Type B pancreatic cell (in vitro differentiated cells): ENCODE measurements around the gene TMEM108. TPM values are rescaled to one million over a fixed set of nuclear protein-coding genes. Genes with fewer than 3 reads are reported as not detected.

Source experiments
- DNase-seq: peaks from one replicate; pipeline ENCODE4 v3.0.0; 2021; ENCODE audit warnings: mixed read lengths; ENCODE audit not compliant: unreplicated experiment; ENCODE audit errors: extremely low spot score
- H3K27ac Mint-ChIP-seq: 2 replicates; pipeline ENCODE4 v1.8.0; 2021; ENCODE audit warnings: mild to moderate bottlenecking, mixed read lengths
- H3K27me3 Mint-ChIP-seq: 2 replicates; pipeline ENCODE4 v1.8.0; 2021; ENCODE audit warnings: mixed read lengths
- H3K36me3 Mint-ChIP-seq: 2 replicates; pipeline ENCODE4 v1.8.0; 2021; ENCODE audit warnings: mixed read lengths
- H3K4me1 Mint-ChIP-seq: one replicate; pipeline ENCODE4 v1.8.0; 2021; ENCODE audit warnings: mixed read lengths; ENCODE audit not compliant: unreplicated experiment
- H3K4me3 Mint-ChIP-seq: 2 replicates; pipeline ENCODE4 v1.8.0; 2021; ENCODE audit warnings: mild to moderate bottlenecking, mixed read lengths
- H3K9me3 Mint-ChIP-seq: 2 replicates; pipeline ENCODE4 v1.8.0; 2021; ENCODE audit warnings: mixed read lengths
- total RNA-seq: library from RNA; stranded (reverse); gene quantifications from 2 replicates; pipeline ENCODE4 v1.2.1, GENCODE V29; 2021; ENCODE audit warnings: low replicate concordance
- TF ChIP-seq, protein P1 (sequence below): fragments of 200-600 bp; sonication (generic); conservative IDR thresholded peaks from 2 replicates; pipeline ENCODE4 v1.5.0; 2021; ENCODE audit warnings: antibody characterized with exemption, mild to moderate bottlenecking

The TMEM108 gene
- total RNA-seq, 1 donor from 2014 or later, result 7.4 TPM

GRCh38 chr3:133058243-133058642 lies 20.1 kb downstream of the TMEM108 start:
- H3K27ac Mint-ChIP-seq, result no peak overlapping the region
- DNase-seq, result no peak

GRCh38 chr3:133058831-133059230 lies 20.6 kb downstream of the TMEM108 start:
- Mint-ChIP-seq H3K4me3 (no peak overlapping the region), H3K36me3 (no peaks in the 10 kb centered on the region), H3K27ac (no peak overlapping the region), H3K9me3 (no peaks in the 10 kb centered on the region), H3K4me1 (peaks cover 4% of the 10 kb centered on the region), H3K27me3 (no peaks in the 10 kb centered on the region)
- no peak for DNase-seq
- TF ChIP-seq, protein P1, sequence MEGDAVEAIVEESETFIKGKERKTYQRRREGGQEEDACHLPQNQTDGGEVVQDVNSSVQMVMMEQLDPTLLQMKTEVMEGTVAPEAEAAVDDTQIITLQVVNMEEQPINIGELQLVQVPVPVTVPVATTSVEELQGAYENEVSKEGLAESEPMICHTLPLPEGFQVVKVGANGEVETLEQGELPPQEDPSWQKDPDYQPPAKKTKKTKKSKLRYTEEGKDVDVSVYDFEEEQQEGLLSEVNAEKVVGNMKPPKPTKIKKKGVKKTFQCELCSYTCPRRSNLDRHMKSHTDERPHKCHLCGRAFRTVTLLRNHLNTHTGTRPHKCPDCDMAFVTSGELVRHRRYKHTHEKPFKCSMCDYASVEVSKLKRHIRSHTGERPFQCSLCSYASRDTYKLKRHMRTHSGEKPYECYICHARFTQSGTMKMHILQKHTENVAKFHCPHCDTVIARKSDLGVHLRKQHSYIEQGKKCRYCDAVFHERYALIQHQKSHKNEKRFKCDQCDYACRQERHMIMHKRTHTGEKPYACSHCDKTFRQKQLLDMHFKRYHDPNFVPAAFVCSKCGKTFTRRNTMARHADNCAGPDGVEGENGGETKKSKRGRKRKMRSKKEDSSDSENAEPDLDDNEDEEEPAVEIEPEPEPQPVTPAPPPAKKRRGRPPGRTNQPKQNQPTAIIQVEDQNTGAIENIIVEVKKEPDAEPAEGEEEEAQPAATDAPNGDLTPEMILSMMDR, result no peak

More at GRCh38 chr3:133058243-133058642, 20.1 kb downstream of the TMEM108 start:
- TF ChIP-seq, protein P1, result no peak
- Mint-ChIP-seq H3K9me3 (no peaks in the 10 kb centered on the region), H3K4me1 (peaks cover 4% of the 10 kb centered on the region), H3K27me3 (no peaks in the 10 kb centered on the region), H3K36me3 (no peaks in the 10 kb centered on the region), H3K4me3 (no peak overlapping the region)

- no peak overlapping the region for H3K4me3 Mint-ChIP-seq
- TF ChIP-seq, protein P1, result no peak
- H3K27me3 Mint-ChIP-seq, result no peaks in the 10 kb centered on the region
- no peaks in the 10 kb centered on the region for H3K4me1 Mint-ChIP-seq
- no peaks in the 10 kb centered on the region for H3K36me3 Mint-ChIP-seq
- no peak for DNase-seq
- H3K9me3 Mint-ChIP-seq, result no peaks in the 10 kb centered on the region
- no peak overlapping the region for H3K27ac Mint-ChIP-seq
These were observed 27.2 kb downstream of the TMEM108 start for GRCh38 chr3:133065193-133065961.

DNA sequence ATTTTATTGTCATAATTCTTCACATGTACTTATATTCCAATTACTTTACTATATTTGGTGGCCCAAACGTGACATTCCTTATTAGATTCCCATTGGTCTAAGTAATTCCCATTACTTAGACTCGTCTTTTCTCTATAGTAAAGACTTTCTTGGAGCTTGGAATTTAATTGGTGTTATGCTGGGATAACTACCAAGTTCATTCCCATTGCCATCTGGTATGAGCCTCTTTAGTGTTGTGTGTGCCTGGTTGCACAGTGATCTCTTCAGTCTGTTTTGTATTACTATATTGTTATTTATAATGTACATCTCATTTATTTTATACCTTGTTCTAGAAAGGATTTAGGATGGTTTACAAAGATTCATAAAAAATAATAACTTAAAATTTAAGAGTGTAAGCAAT lies 27.8 kb downstream of the TMEM108 start:
- no peak overlapping the region for H3K27ac Mint-ChIP-seq

GRCh38 chr3:133069556-133070286 lies 31.5 kb downstream of the TMEM108 start:
- Mint-ChIP-seq H3K36me3 (no peaks in the 10 kb centered on the region), H3K27me3 (no peaks in the 10 kb centered on the region), H3K4me1 (no peaks in the 10 kb centered on the region), H3K27ac (no peak overlapping the region), H3K4me3 (no peak overlapping the region), H3K9me3 (no peaks in the 10 kb centered on the region)
- no peak for DNase-seq
- TF ChIP-seq, protein P1, result no peak

More for the DNA sequence above, 27.8 kb downstream of the TMEM108 start:
- H3K9me3 Mint-ChIP-seq, result no peaks in the 10 kb centered on the region
- TF ChIP-seq, protein P1, result no peak
- no peak overlapping the region for H3K4me3 Mint-ChIP-seq
- no peaks in the 10 kb centered on the region for H3K36me3 Mint-ChIP-seq
- H3K4me1 Mint-ChIP-seq, result no peaks in the 10 kb centered on the region
- no peak for DNase-seq
- no peaks in the 10 kb centered on the region for H3K27me3 Mint-ChIP-seq
